Measurements from ENCODE around the gene NLE1. TPM values are rescaled to one million over a fixed set of nuclear protein-coding genes. Genes with fewer than 3 reads are reported as not detected.

NLE1 gene
- total RNA-seq, 1 donor from 2014 or later, result 16.7 TPM

Other genes starting within 250 kb of the NLE1 start
- 3.9 TPM for gene CCT6B, start 180.8 kb downstream of the NLE1 start, total RNA-seq (ENCODE audit: unreplicated experiment)
- gene ZNF830, start 180.8 kb downstream of the NLE1 start, total RNA-seq (ENCODE audit: unreplicated experiment), result 18.5 TPM
- gene LIG3, start 161.8 kb downstream of the NLE1 start, total RNA-seq (ENCODE audit: unreplicated experiment), result 42.1 TPM
- gene RFFL, start 78.6 kb downstream of the NLE1 start, total RNA-seq (ENCODE audit: unreplicated experiment), result 20.6 TPM
- gene RAD51D, start 22.4 kb downstream of the NLE1 start, total RNA-seq (ENCODE audit: unreplicated experiment), result 16.3 TPM
- gene FNDC8, start 20.7 kb downstream of the NLE1 start, total RNA-seq (ENCODE audit: unreplicated experiment), result not detected
- 1.9 TPM for gene UNC45B, start 5.5 kb upstream of the NLE1 start, total RNA-seq (ENCODE audit: unreplicated experiment)
- not detected for gene SLC35G3, start 52.1 kb upstream of the NLE1 start, total RNA-seq (ENCODE audit: unreplicated experiment)
- 18.2 TPM for gene SLFN5, start 100.8 kb upstream of the NLE1 start, total RNA-seq (ENCODE audit: unreplicated experiment)
- 0.26 TPM for gene SLFN11, start 231.3 kb upstream of the NLE1 start, total RNA-seq (ENCODE audit: unreplicated experiment)